ENCODE measurements around the gene NBAS. TPM values are rescaled to one million over a fixed set of nuclear protein-coding genes. Genes with fewer than 3 reads are reported as not detected.

Gene NBAS
- total RNA-seq, 1 experiment from 2014 or later = 30.4 TPM

- no peaks in the 10 kb centered on the region for H3K36me3 ChIP-seq (ENCODE audit: insufficient read depth, low read length)
- H3K4me2 ChIP-seq (ENCODE audit: low read depth, low read length, poor library complexity, severe bottlenecking) = no peak overlapping the region
- no peak overlapping the region for H3K27ac ChIP-seq (ENCODE audit: low read length)
- DNase-seq = no peak
- peaks cover 9% of the 10 kb centered on the region for H3K4me1 ChIP-seq (ENCODE audit: low read length)
- no peaks in the 10 kb centered on the region for H3K9me3 ChIP-seq (ENCODE audit: low read length)
- no peaks in the 10 kb centered on the region for H3K79me2 ChIP-seq (ENCODE audit: low read length)
- H3K27me3 ChIP-seq (ENCODE audit: low read length) = no peaks in the 10 kb centered on the region
- H3K9ac ChIP-seq (ENCODE audit: low read length) = no peak overlapping the region
- H4K20me1 ChIP-seq (ENCODE audit: insufficient read depth, low read depth, low read length) = no peaks in the 10 kb centered on the region
- H3K4me3 ChIP-seq (ENCODE audit: low read length) = no peak overlapping the region
- H3K9me2 ChIP-seq (replicated peaks; ENCODE audit: insufficient read depth, low read length) = no peaks in the 10 kb centered on the region
- no peak overlapping the region for H2AFZ ChIP-seq (ENCODE audit: low read length)
Observed at GRCh38 chr2:15389895-15390294, 171.2 kb downstream of the NBAS start.

- Histone ChIP-seq H3K9me2 (replicated peaks; ENCODE audit: insufficient read depth, low read length) (no peaks in the 10 kb centered on the region), H3K79me2 (ENCODE audit: low read length) (no peaks in the 10 kb centered on the region), H3K9me3 (ENCODE audit: low read length) (no peaks in the 10 kb centered on the region), H2AFZ (ENCODE audit: low read length) (no peak overlapping the region), H3K4me3 (ENCODE audit: low read length) (no peak overlapping the region), H3K27ac (ENCODE audit: low read length) (no peak overlapping the region), H4K20me1 (ENCODE audit: insufficient read depth, low read depth, low read length) (no peaks in the 10 kb centered on the region), H3K4me1 (ENCODE audit: low read length) (peaks cover 9% of the 10 kb centered on the region), H3K27me3 (ENCODE audit: low read length) (no peaks in the 10 kb centered on the region), H3K36me3 (ENCODE audit: insufficient read depth, low read length) (no peaks in the 10 kb centered on the region), H3K4me2 (ENCODE audit: low read depth, low read length, poor library complexity, severe bottlenecking) (no peak overlapping the region), H3K9ac (ENCODE audit: low read length) (no peak overlapping the region)
- DNase-seq = no peak
Observed at GRCh38 chr2:15389326-15389700, 171.8 kb downstream of the NBAS start.

GRCh38 chr2:15388406-15389325 lies 172.5 kb downstream of the NBAS start:
- H3K4me3 ChIP-seq (ENCODE audit: low read length) = no peak overlapping the region
- no peaks in the 10 kb centered on the region for H3K9me3 ChIP-seq (ENCODE audit: low read length)
- no peaks in the 10 kb centered on the region for H3K36me3 ChIP-seq (ENCODE audit: insufficient read depth, low read length)
- H4K20me1 ChIP-seq (ENCODE audit: insufficient read depth, low read depth, low read length) = no peaks in the 10 kb centered on the region
- no peak overlapping the region for H3K9ac ChIP-seq (ENCODE audit: low read length)
- DNase-seq = no peak
- no peaks in the 10 kb centered on the region for H3K27me3 ChIP-seq (ENCODE audit: low read length)
- H3K27ac ChIP-seq (ENCODE audit: low read length) = no peak overlapping the region
- H3K79me2 ChIP-seq (ENCODE audit: low read length) = no peaks in the 10 kb centered on the region
- H3K4me2 ChIP-seq (ENCODE audit: low read depth, low read length, poor library complexity, severe bottlenecking) = no peak overlapping the region
- H2AFZ ChIP-seq (ENCODE audit: low read length) = no peak overlapping the region
- no peaks in the 10 kb centered on the region for H3K9me2 ChIP-seq (replicated peaks; ENCODE audit: insufficient read depth, low read length)
- peaks cover 9% of the 10 kb centered on the region for H3K4me1 ChIP-seq (ENCODE audit: low read length)

- Histone ChIP-seq H3K4me2 (ENCODE audit: low read depth, low read length, poor library complexity, severe bottlenecking) (no peak overlapping the region), H3K4me3 (ENCODE audit: low read length) (no peak overlapping the region), H4K20me1 (ENCODE audit: insufficient read depth, low read depth, low read length) (no peaks in the 10 kb centered on the region), H2AFZ (ENCODE audit: low read length) (no peak overlapping the region), H3K9me3 (ENCODE audit: low read length) (no peaks in the 10 kb centered on the region), H3K9me2 (replicated peaks; ENCODE audit: insufficient read depth, low read length) (no peaks in the 10 kb centered on the region), H3K9ac (ENCODE audit: low read length) (no peak overlapping the region), H3K27ac (ENCODE audit: low read length) (no peak overlapping the region), H3K4me1 (ENCODE audit: low read length) (peaks cover 9% of the 10 kb centered on the region), H3K79me2 (ENCODE audit: low read length) (no peaks in the 10 kb centered on the region), H3K27me3 (ENCODE audit: low read length) (no peaks in the 10 kb centered on the region), H3K36me3 (ENCODE audit: insufficient read depth, low read length) (no peaks in the 10 kb centered on the region)
- no peak for DNase-seq
Observed at GRCh38 chr2:15385184-15385583, 175.9 kb downstream of the NBAS start.

GRCh38 chr2:15383695-15384350 lies 177.3 kb downstream of the NBAS start:
- H2AFZ ChIP-seq (ENCODE audit: low read length) = no peak overlapping the region
- no peak overlapping the region for H3K27ac ChIP-seq (ENCODE audit: low read length)
- H3K4me2 ChIP-seq (ENCODE audit: low read depth, low read length, poor library complexity, severe bottlenecking) = no peak overlapping the region
- no peak for DNase-seq
- no peaks in the 10 kb centered on the region for H3K79me2 ChIP-seq (ENCODE audit: low read length)
- H3K4me3 ChIP-seq (ENCODE audit: low read length) = no peak overlapping the region
- H3K9me2 ChIP-seq (replicated peaks; ENCODE audit: insufficient read depth, low read length) = no peaks in the 10 kb centered on the region
- no peaks in the 10 kb centered on the region for H4K20me1 ChIP-seq (ENCODE audit: insufficient read depth, low read depth, low read length)
- H3K9me3 ChIP-seq (ENCODE audit: low read length) = no peaks in the 10 kb centered on the region
- H3K4me1 ChIP-seq (ENCODE audit: low read length) = peaks cover 9% of the 10 kb centered on the region
- H3K36me3 ChIP-seq (ENCODE audit: insufficient read depth, low read length) = no peaks in the 10 kb centered on the region
- H3K9ac ChIP-seq (ENCODE audit: low read length) = no peak overlapping the region
- no peaks in the 10 kb centered on the region for H3K27me3 ChIP-seq (ENCODE audit: low read length)

- no peaks in the 10 kb centered on the region for H4K20me1 ChIP-seq (ENCODE audit: insufficient read depth, low read depth, low read length)
- no peaks in the 10 kb centered on the region for H3K27me3 ChIP-seq (ENCODE audit: low read length)
- H3K9me3 ChIP-seq (ENCODE audit: low read length) = no peaks in the 10 kb centered on the region
- no peak overlapping the region for H3K9ac ChIP-seq (ENCODE audit: low read length)
- H3K36me3 ChIP-seq (ENCODE audit: insufficient read depth, low read length) = no peaks in the 10 kb centered on the region
- H3K4me1 ChIP-seq (ENCODE audit: low read length) = peaks cover 14% of the 10 kb centered on the region
- no peaks in the 10 kb centered on the region for H3K9me2 ChIP-seq (replicated peaks; ENCODE audit: insufficient read depth, low read length)
- no peaks in the 10 kb centered on the region for H3K79me2 ChIP-seq (ENCODE audit: low read length)
- no peak for DNase-seq
- H3K4me2 ChIP-seq (ENCODE audit: low read depth, low read length, poor library complexity, severe bottlenecking) = peak overlapping the region; percentile 18
- no peak overlapping the region for H2AFZ ChIP-seq (ENCODE audit: low read length)
- H3K4me3 ChIP-seq (ENCODE audit: low read length) = no peak overlapping the region
- no peak overlapping the region for H3K27ac ChIP-seq (ENCODE audit: low read length)
Observed at GRCh38 chr2:15378148-15378908, 182.8 kb downstream of the NBAS start.

- no peak overlapping the region for H3K4me2 ChIP-seq (ENCODE audit: low read depth, low read length, poor library complexity, severe bottlenecking)
- no peak overlapping the region for H3K9ac ChIP-seq (ENCODE audit: low read length)
- H4K20me1 ChIP-seq (ENCODE audit: insufficient read depth, low read depth, low read length) = no peaks in the 10 kb centered on the region
- no peak overlapping the region for H3K4me3 ChIP-seq (ENCODE audit: low read length)
- H3K36me3 ChIP-seq (ENCODE audit: insufficient read depth, low read length) = no peaks in the 10 kb centered on the region
- no peak for DNase-seq
- H3K27ac ChIP-seq (ENCODE audit: low read length) = no peak overlapping the region
- H2AFZ ChIP-seq (ENCODE audit: low read length) = no peak overlapping the region
- no peaks in the 10 kb centered on the region for H3K9me2 ChIP-seq (replicated peaks; ENCODE audit: insufficient read depth, low read length)
- H3K27me3 ChIP-seq (ENCODE audit: low read length) = no peaks in the 10 kb centered on the region
- no peaks in the 10 kb centered on the region for H3K9me3 ChIP-seq (ENCODE audit: low read length)
- H3K4me1 ChIP-seq (ENCODE audit: low read length) = peaks cover 14% of the 10 kb centered on the region
- no peaks in the 10 kb centered on the region for H3K79me2 ChIP-seq (ENCODE audit: low read length)
Observed at GRCh38 chr2:15377202-15377601, 183.9 kb downstream of the NBAS start.

GRCh38 chr2:15372019-15372418 lies 189.1 kb downstream of the NBAS start:
- Histone ChIP-seq H3K27me3 (ENCODE audit: low read length) (no peaks in the 10 kb centered on the region), H3K27ac (ENCODE audit: low read length) (no peak overlapping the region), H3K4me1 (ENCODE audit: low read length) (no peaks in the 10 kb centered on the region), H3K9me2 (replicated peaks; ENCODE audit: insufficient read depth, low read length) (no peaks in the 10 kb centered on the region), H3K79me2 (ENCODE audit: low read length) (no peaks in the 10 kb centered on the region), H4K20me1 (ENCODE audit: insufficient read depth, low read depth, low read length) (no peaks in the 10 kb centered on the region), H3K36me3 (ENCODE audit: insufficient read depth, low read length) (no peaks in the 10 kb centered on the region), H3K9me3 (ENCODE audit: low read length) (no peaks in the 10 kb centered on the region), H2AFZ (ENCODE audit: low read length) (no peak overlapping the region), H3K4me2 (ENCODE audit: low read depth, low read length, poor library complexity, severe bottlenecking) (no peak overlapping the region), H3K9ac (ENCODE audit: low read length) (no peak overlapping the region), H3K4me3 (ENCODE audit: low read length) (no peak overlapping the region)
- DNase-seq = no peak

All from Karpas-422 (cell line).